ENCODE results near the gene ARHGAP26.
"Not testable (repeated sequence)": the region's sequence is repeated elsewhere in the genome, so short reads cannot be mapped to it uniquely, and the experiment has no call there.

Gene ARHGAP26

GRCh38 chr5:143076377-143076776, 306.2 kb downstream of the ARHGAP26 start:
- DNase-seq = no peak

DNA sequence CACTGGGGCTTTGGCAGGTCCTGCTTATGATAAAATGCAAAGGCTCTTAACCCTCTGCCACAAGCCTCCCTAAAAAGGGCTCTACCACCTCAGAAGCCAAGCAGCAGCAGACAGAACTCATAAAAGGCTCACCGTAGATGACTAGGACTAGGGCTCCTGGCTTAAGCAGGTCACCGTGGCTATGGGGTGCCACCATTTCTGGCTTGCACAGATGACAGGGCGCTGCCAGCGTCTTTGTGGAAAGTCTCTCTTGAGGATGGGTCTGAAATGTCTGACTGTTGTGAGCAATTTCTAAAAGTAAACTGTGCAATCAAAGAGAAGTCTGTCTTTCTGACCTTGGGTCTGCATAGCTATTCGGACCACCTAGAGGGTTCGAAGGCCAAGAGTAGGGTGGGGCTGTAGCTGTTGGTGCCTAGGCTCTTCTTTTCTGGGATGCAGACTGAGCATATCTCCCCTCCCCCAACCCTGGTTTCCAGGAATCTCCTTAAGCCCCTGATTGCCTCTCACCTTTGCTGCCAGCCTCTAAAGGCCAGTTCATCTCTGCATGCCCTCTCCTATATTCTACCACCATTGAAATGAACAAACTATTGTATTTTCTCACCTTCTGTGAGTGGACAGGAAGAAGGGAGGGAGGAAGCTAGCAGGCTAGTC, 307.4 kb downstream of the ARHGAP26 start:
- no peak for DNase-seq

DNA sequence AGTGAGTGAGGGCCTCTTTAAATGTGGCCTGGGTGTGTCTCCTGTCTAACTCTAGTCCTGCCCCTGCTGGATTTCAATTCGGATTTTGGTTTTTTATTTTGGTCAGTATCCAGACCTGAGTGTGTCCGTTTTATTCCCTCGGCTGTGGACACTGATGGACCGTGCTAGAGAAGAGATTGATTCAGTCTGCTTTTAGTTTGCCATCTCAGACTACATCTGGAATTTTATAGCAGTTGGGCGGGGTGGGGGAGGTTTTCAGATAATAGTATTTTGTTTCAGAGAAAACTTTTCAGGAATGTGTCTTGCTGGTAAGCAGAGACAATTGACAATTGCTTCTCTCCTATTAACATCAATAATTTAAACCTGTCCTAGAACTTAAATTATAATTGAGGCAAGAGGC, 308.1 kb downstream of the ARHGAP26 start:
- no peak for DNase-seq

DNA sequence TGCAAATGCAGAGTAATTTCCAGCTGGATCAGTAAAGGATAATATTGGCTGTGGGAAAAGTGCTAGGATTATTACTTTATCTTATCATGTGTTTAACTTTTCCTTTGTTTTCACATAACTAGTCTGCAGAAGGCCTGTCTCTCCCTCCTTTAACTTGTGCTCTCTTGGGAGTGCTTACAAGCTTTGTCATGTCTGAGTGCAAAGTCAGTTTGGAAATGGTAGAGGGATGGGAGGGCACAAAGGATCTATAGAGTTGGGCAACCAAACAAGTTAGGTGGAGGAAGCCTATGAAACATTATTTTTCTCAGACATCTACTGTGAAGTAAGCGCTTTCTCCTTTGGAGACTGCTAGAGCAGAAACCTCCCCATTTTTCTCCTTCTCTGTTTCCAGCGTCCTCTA, 308.8 kb downstream of the ARHGAP26 start:
- DNase-seq = no peak

- DNase-seq = no peak
Observed at GRCh38 chr5:143080407-143080806, 310.2 kb downstream of the ARHGAP26 start.

DNA sequence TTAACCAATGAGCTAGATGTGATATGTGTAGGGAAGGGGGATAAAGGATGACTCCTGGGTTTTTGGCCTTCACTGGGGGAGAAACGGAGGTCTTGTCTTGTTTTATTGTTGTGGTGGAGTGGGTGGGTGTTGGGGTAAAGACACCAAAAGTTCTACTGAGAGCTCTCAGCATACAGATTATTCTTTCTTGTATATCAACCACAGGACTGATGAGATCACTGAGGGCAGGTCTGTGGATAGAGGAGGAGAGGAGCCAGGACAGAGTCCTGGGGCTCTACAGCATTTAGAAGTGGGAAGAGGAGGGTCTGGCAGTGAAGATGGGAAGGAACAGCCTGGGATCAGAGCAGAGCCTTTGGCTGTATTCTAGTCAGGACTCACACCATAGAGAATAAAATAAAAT, 310.8 kb downstream of the ARHGAP26 start:
- no peak for DNase-seq

GRCh38 chr5:143083006-143083405, 312.8 kb downstream of the ARHGAP26 start:
- DNase-seq = no peak

- DNase-seq = no peak
Observed at GRCh38 chr5:143084407-143084806, 314.2 kb downstream of the ARHGAP26 start.

DNA sequence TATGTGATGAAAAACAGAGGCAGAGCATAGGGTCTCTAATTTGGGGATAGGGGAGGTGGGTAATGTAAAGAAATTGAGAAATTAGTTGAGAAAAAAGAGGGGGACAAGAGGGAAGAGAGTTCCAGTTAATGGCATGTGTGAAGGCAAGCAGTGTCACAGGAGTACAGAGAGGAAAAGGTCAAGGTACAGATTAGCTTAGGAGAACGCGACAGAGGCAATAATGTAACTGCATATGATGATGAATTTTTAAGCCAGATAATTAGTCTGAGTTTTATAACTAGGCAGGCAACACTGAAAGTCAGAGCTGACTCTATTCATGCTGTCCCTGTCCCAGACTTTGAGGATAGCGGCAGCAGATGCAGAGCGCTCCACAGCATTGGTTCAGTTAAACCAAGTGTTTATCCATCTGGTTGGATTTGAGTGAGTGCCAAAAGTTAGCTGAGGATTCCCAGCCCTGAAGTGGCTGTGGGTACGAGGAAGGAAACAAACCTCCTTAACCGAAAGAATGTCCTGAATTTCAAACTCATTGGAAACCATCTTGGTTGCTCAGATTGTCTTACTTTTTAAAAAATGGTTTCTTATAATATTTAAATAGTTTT, 315.2 kb downstream of the ARHGAP26 start:
- DNase-seq = no peak

DNA sequence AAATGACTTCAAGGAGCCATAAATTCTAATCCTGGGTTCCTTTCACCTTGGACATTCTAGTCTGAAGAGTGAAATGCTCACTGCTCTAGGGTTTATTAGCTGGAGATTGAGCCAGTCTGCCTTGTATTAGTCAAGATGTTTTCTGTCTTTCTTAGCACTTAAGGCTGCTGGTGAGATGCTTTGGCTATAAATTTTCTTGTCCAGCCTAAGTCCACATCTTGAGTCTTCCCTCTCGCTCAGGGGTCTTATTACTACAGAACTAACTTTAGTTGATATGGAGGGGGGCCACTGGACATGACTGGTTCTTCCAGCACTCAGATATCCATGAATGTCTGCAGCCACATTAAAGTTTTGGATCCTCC, 316.4 kb downstream of the ARHGAP26 start:
- DNase-seq = no peak

GRCh38 chr5:143086908-143087637, 316.9 kb downstream of the ARHGAP26 start:
- DNase-seq = peak; percentile 22

DNA sequence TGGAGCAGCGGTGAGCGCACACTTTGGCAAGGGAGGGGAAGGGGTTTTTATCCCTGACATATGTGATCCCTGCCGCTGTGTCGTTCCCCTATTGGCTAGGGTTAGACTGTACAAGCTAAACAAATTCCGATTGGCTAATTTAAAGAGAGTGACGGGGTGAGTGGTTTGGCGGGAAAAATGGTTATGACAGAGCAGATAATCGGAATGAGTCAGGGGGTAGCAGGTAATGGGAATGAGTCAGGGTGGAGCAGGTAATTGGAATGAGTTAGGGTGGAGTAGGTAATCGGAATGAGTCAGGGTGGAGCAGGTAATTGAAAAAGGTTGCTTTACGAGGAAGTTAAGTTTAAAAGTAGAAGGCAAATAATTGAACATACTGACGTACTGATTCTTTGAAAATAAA, 318.5 kb downstream of the ARHGAP26 start:
- not testable (repeated sequence) for DNase-seq

DNA sequence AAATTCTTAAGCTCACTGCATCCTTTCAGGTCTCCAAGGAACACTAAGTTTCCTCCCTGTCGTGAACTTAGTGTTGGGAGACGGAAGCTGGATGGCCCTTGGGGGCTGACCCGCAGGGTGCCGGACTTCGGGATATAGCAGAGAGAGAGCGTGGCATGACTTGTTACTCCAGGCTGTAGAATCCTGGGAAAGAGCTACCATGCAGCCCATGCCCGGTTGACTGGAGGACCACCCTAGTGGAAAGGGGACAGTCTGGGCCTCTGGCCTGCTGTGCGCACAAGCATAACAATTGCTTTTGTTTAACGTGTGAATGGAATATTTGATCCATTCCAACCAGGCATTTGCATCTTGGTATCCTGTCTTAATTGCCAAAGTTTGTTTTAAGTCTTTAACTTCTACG, 319.9 kb downstream of the ARHGAP26 start:
- not testable (repeated sequence) for DNase-seq

- not testable (repeated sequence) for DNase-seq
Observed at GRCh38 chr5:143092711-143093451, 322.7 kb downstream of the ARHGAP26 start.

DNA sequence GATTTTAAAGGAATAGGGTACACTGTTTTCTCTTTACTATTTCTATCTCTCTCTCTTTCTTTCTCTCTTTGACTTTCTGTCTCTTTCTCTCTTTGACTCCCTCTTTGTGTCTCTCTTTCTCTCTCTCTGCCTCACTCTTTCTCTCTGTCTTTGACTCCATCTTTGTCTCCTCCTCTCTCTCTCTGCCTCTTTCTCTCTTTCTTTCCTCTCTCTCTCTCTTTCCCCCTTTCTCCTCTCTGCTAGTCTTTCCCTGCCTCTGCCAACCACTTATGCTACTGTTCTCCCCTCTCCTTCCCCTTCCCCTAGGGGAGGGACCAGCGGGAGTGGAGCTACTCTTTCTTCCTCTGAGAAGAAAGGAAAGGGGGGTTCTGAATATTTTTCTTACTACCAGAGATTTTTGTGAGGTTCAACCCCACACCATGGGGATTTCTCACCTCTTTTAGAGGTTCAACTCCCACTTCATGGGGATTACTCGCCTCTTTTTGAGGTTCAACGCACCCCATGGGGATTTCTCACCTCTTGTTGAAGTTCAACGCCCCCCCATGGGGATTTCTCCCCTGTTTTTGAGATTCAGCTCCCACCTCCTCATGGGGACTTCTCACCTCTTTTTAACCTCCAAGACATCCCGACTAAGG, 323.4 kb downstream of the ARHGAP26 start:
- no peak for DNase-seq

GRCh38 chr5:143094087-143094521, 323.9 kb downstream of the ARHGAP26 start:
- DNase-seq = no peak

DNA sequence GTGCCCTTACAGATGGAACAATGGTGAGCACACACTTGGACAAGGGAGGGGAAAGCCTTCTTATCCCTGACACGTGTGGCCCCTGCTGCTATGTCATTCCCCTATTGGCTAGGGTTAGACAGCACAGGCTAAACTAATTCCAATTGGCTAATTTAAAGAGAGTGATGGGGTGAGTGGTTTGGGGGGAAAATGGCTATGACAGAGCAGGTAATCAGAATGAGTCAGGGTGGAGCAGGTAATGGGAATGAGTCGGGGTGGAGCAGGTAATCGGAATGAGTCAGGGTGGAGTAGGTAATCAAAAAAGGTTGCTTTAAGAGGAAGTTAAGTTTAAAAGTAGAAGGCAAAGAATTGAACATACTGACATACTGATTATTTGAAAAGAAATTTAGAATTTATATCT, 324.4 kb downstream of the ARHGAP26 start:
- DNase-seq = not testable (repeated sequence)

DNA sequence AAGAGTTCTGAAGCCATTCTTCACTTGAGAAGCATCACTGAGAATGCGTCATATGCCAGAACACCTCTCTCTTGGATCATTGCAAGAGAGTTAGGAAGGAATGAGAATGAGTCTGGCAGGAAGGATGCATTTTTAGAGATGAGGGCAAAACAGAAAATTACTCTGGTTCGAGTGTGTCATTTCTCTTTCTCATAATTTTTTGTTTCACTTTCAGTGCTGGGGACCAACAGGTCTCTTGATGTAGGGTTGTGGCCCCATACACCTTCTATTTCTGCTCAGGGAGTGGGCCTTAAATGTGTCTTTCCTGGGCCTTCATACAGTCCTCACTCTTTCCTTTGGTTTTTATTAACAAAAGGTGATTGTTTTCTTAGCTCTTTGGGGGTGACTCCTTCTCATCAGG, 330.9 kb downstream of the ARHGAP26 start:
- no peak for DNase-seq

DNA sequence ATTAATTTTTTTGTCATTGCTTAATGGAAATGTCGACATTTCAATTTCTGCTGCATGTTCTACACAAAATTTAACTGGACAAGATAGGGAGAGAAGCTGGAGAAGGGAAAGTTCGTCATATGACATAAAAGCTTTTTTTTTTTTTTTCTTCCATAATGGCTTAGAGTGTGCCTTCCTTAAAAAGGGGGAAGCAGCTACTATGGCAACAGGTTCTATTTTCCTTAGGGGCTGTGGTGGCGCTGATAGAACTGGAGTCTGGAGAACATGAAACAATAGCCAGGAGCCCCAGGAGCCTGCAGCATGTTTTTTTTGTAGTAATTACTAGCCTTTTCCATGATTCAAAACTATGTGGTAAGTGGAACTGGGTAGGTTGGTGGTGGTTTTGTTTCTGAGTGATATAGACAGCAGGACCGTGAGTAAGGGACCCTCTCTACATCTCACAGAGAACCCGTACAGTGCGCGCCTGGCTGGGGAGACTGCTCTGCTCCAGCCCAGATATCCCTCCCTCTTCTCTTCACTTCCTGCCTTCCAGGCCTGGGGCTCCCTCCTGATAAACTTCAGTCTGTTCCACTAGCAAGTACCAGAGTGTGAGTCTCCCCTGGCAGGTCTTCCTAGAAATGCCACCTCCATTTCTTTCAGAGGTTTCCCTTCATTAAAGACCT, 331.7 kb downstream of the ARHGAP26 start:
- DNase-seq = no peak

DNA sequence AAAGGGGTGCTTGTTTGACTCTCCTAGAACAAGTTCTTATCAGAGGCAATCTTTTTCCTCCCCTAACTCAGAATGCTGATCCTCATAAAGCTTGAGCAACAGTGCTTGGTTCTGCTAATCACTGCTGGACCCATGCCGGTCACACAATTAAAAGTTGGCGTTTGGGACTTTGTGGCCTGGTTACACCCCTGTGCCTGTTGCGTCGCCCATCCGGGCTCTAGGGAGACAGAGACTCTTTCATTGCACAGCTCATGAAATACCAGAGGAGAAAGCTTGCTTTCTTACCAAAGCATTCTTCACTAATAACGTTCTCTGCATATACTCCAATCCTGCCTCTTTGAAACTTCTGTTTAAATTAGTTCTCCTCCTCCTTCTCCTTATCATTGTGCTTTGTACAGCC, 332.2 kb downstream of the ARHGAP26 start:
- no peak for DNase-seq

GRCh38 chr5:143105216-143105905, 335.2 kb downstream of the ARHGAP26 start:
- no peak for DNase-seq

DNA sequence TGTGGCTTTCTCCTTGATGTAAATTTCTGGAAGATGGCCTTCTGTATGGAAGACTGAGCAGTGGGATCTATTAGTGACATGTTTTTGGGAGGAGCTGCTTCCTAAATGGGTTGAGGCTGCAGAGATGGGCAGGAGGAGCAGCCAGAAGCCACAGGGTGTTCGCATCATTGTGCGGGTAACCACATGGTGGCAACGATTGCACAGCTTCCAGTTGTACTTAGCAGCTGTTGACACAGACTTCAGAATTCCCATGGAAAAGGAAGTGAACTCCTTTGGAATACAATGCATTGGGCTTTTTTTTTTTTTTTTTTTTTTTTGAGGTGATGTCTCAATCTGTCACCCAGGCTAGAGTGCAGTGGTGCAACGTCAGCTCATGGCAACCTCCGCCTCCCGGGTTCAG, 336.0 kb downstream of the ARHGAP26 start:
- DNase-seq = no peak

Measured in NCI-H1048 (cell line).